ENCODE results near the gene ASCL5. TPM values are rescaled to one million over a fixed set of nuclear protein-coding genes. Genes with fewer than 3 reads are reported as not detected.
A peak's percentile ranks its signal among the peaks of the same experiment; 100 is the strongest.

ASCL5 gene
- total RNA-seq, 1 donor from 2014 or later: under 0.01 TPM

DNA sequence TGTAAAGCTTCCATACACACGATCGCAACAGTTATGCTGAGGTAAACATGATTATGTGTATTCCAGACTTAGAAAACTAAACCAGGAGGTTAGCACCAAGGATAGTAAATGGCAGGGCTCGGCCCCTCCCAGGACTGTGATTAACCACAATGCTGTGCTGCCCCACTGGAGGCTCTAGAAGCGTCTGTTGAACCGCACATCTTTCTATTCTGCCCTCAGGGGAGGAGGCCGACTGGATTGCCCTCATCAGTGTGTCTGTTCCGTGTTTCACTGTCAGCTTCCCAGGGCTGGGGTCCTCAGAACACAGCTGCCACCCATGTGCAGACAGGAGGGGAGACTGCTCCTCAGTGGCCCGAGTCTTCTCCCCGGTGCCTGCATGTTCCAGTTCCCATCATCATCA is 12.8 kb upstream of the ASCL5 start:
- no peaks in the 10 kb centered on the region for H3K27me3 ChIP-seq (ENCODE audit: control insufficient read depth, insufficient read depth, low read length)
- no peak for DNase-seq (ENCODE audit: low read depth)
- peaks cover 17% of the 10 kb centered on the region for H3K36me3 ChIP-seq (ENCODE audit: control insufficient read depth, insufficient read depth, low read length)
- FAIRE-seq: no peak
- TF ChIP-seq, protein P1, sequence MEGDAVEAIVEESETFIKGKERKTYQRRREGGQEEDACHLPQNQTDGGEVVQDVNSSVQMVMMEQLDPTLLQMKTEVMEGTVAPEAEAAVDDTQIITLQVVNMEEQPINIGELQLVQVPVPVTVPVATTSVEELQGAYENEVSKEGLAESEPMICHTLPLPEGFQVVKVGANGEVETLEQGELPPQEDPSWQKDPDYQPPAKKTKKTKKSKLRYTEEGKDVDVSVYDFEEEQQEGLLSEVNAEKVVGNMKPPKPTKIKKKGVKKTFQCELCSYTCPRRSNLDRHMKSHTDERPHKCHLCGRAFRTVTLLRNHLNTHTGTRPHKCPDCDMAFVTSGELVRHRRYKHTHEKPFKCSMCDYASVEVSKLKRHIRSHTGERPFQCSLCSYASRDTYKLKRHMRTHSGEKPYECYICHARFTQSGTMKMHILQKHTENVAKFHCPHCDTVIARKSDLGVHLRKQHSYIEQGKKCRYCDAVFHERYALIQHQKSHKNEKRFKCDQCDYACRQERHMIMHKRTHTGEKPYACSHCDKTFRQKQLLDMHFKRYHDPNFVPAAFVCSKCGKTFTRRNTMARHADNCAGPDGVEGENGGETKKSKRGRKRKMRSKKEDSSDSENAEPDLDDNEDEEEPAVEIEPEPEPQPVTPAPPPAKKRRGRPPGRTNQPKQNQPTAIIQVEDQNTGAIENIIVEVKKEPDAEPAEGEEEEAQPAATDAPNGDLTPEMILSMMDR (IDR thresholded peaks at IDR 0.05; ENCODE audit: insufficient read depth, low read length, severe bottlenecking): no peak
- H3K4me3 ChIP-seq (ENCODE audit: low read depth, low read length): no peak overlapping the region

DNA sequence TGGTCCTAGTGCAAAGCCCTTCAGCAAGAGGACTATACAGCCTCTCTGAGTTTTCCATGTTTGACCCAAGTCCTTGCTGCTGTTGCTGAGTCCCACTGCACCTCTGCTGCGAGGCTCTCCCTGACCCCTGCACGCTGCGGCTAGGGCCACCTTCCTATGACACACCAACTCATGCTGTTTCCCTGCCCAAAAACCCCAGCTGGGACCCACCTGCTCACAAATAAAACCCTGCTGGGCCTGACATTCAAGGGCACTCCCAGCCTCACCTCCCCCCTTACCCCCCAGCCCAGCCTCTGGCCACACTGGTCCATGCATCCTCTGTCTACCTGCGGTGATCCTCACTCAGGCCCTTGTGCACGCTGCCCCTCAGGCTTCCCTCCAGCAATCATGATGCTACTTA is 12.3 kb upstream of the ASCL5 start:
- H3K36me3 ChIP-seq (ENCODE audit: control insufficient read depth, insufficient read depth, low read length): peaks cover 17% of the 10 kb centered on the region
- H3K4me3 ChIP-seq (ENCODE audit: low read depth, low read length): no peak overlapping the region
- FAIRE-seq (no peak), DNase-seq (ENCODE audit: low read depth) (no peak)
- no peaks in the 10 kb centered on the region for H3K27me3 ChIP-seq (ENCODE audit: control insufficient read depth, insufficient read depth, low read length)
- TF ChIP-seq, protein P1 (IDR thresholded peaks at IDR 0.05; ENCODE audit: insufficient read depth, low read length, severe bottlenecking): no peak

DNA sequence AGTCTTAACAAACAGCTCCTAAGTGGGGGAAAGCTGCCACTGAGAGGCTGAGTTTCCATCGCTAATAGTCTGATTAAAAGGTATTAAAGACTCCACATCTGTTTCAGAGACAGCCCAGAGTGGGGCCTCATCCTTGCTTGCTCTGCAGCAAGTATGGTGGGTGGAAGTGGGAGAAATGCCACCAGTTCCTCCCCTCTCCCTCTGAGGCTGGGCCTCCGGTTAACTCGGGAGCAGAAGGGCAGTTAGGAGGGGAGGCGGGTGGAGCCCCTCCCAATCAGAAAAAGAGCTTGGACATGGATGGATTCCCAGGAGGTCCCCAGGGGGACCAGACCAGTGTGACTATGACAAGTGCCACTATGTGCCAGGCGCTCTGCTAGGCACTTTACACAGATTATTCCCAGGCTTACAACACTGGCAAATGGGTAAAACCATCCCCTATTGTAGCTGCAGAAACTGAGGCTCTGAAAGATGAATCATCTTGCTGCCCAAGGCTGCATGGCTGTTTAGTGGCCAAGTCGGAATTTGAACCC is 11.4 kb upstream of the ASCL5 start:
- peaks cover 17% of the 10 kb centered on the region for H3K36me3 ChIP-seq (ENCODE audit: control insufficient read depth, insufficient read depth, low read length)
- H3K27me3 ChIP-seq (ENCODE audit: control insufficient read depth, insufficient read depth, low read length): no peaks in the 10 kb centered on the region
- FAIRE-seq: no peak
- TF ChIP-seq, protein P1 (IDR thresholded peaks at IDR 0.05; ENCODE audit: insufficient read depth, low read length, severe bottlenecking): no peak
- DNase-seq (ENCODE audit: low read depth): no peak
- no peak overlapping the region for H3K4me3 ChIP-seq (ENCODE audit: low read depth, low read length)

DNA sequence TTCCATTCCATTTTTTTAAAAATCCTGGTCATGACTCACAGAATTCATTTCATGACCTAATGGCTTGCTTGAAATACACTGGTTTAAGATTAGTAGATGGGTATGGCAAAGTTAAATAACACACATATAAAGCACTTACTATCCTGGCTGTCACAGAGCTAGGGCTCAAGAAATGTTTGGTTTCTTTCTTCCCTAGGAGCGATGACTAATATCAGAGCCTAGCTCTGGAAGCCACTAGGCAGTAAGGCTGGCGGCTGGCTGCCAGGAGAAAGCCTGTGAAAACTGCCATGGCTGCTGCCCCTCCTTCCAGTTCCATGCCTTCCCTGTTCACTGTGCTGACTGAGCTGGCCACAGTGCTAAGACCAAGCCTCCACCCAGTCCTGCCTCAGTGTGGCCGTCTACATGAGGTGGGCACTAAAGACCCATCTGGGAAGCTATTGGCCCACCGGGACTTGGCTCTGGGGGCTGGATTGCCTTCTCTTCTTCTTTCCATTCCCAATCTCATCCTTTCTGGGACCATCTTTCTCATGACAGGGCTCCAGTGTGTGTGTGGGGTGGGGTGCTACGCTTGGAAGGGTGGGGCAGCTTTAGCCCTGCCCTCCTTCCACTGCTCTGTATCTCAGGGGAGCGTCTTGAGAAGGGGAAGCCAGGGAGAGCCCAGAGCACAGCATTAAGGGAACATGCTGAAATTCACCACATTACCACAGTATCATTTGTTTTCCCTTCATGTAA is 10.8 kb upstream of the ASCL5 start:
- no peak for FAIRE-seq
- peaks cover 14% of the 10 kb centered on the region for H3K36me3 ChIP-seq (ENCODE audit: control insufficient read depth, insufficient read depth, low read length)

DNA sequence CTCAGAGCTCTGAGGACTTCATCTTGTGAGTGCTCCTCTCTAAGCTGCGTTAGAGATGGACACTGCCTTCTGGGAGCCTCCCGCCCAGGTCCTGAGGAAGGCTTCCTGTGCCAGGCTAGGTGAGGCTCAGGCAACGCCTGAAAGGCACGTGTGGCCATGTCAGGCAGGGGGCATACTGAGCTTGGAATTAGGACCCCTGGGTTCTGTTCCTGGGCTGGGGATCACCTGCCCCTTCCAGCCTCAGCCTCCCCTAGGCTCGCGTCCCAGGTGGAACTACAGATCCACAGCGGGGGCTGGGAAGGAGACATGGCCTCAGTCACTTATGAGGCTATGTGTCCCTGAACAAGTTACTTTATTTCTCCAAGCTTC is 10.0 kb upstream of the ASCL5 start:
- peaks cover 10% of the 10 kb centered on the region for H3K36me3 ChIP-seq (ENCODE audit: control insufficient read depth, insufficient read depth, low read length)
- TF ChIP-seq, protein P1 (IDR thresholded peaks at IDR 0.05; ENCODE audit: insufficient read depth, low read length, severe bottlenecking): no peak
- H3K27me3 ChIP-seq (ENCODE audit: control insufficient read depth, insufficient read depth, low read length): no peaks in the 10 kb centered on the region
- FAIRE-seq (no peak), DNase-seq (ENCODE audit: low read depth) (no peak)
- H3K4me3 ChIP-seq (ENCODE audit: low read depth, low read length): no peak overlapping the region

More for the DNA sequence above, 10.8 kb upstream of the ASCL5 start:
- H3K27me3 ChIP-seq (ENCODE audit: control insufficient read depth, insufficient read depth, low read length): no peaks in the 10 kb centered on the region
- no peak overlapping the region for H3K4me3 ChIP-seq (ENCODE audit: low read depth, low read length)
- TF ChIP-seq, protein P1 (IDR thresholded peaks at IDR 0.05; ENCODE audit: insufficient read depth, low read length, severe bottlenecking): no peak
- DNase-seq (ENCODE audit: low read depth): peak; percentile 32

Measured in bronchial epithelial cell (primary cell).